ENCODE measurements around the gene ALS2CL. TPM values are rescaled to one million over a fixed set of nuclear protein-coding genes. Genes with fewer than 3 reads are reported as not detected.
"Not testable (repeated sequence)": the region's sequence is repeated elsewhere in the genome, so short reads cannot be mapped to it uniquely, and the experiment has no call there.

ALS2CL gene
- total RNA-seq, 3 donors from 2014 or later = 1.3 to 1.5 (median 1.4) TPM

DNA sequence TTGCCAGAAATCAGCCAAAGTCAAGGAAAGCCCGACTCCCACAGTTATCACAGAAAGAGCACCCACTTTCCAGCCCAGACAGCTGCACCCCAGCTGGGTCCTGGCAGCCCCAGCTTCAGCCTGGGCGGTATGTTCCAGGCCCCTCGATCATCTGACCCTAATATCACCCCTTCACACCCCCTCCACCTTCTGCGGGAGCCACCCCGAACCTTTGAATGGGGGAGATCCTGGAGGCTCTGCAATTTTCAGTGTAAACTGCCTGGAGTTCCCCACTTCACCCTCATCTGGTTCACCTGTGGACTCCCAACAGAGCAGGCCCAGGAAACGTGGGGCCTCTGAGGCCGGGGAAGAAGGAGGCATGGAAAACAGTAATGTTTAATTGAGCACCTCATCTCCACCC lies 18.3 kb upstream of the ALS2CL start:
- H3K36me3 Mint-ChIP-seq (ENCODE audit: insufficient read depth) = no peaks in the 10 kb centered on the region
- no peaks in the 10 kb centered on the region for H3K9me3 Mint-ChIP-seq
- ATAC-seq = no peak
- H3K4me1 Mint-ChIP-seq (ENCODE audit: low read depth) = no peaks in the 10 kb centered on the region
- H3K4me3 Mint-ChIP-seq = no peak overlapping the region
- no peak for DNase-seq
- peaks cover 3% of the 10 kb centered on the region for H3K27me3 Mint-ChIP-seq (ENCODE audit: low read depth)

GRCh38 chr3:46711305-46711704 lies 17.8 kb upstream of the ALS2CL start:
- no peaks in the 10 kb centered on the region for H3K9me3 Mint-ChIP-seq
- no peaks in the 10 kb centered on the region for H3K36me3 Mint-ChIP-seq (ENCODE audit: insufficient read depth)
- no peaks in the 10 kb centered on the region for H3K4me1 Mint-ChIP-seq (ENCODE audit: low read depth)
- H3K4me3 Mint-ChIP-seq = no peak overlapping the region
- no peak for ATAC-seq
- no peak for DNase-seq
- H3K27me3 Mint-ChIP-seq (ENCODE audit: low read depth) = no peaks in the 10 kb centered on the region

- Mint-ChIP-seq H3K4me3 (no peak overlapping the region), H3K36me3 (ENCODE audit: insufficient read depth) (no peaks in the 10 kb centered on the region), H3K4me1 (ENCODE audit: low read depth) (no peaks in the 10 kb centered on the region), H3K9me3 (no peaks in the 10 kb centered on the region), H3K27me3 (ENCODE audit: low read depth) (no peaks in the 10 kb centered on the region)
- DNase-seq (no peak), ATAC-seq (no peak)
These were observed 17.3 kb upstream of the ALS2CL start for GRCh38 chr3:46710671-46711295.

DNA sequence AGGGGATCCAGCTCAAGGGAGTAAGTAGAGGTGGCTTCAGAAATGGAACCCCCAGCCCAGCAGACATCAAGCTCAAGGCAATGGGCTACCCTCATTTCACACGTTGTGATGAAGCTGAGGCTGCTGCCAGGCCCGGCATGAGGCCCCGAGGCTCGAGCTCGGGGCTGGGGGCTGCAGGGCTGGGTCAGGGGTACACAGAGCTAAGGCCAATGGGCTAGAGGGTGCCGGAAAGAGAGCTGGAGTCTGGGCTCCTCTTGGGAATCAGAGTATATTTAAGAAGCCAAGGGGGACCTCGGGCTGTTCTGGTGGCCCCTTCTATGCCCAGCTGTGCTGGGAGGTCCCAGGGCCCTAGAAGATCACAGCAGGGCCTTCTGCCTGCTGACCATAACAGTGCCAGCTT lies 16.8 kb upstream of the ALS2CL start:
- H3K4me3 Mint-ChIP-seq = no peak overlapping the region
- H3K36me3 Mint-ChIP-seq (ENCODE audit: insufficient read depth) = no peaks in the 10 kb centered on the region
- no peaks in the 10 kb centered on the region for H3K27me3 Mint-ChIP-seq (ENCODE audit: low read depth)
- no peaks in the 10 kb centered on the region for H3K4me1 Mint-ChIP-seq (ENCODE audit: low read depth)
- ATAC-seq (no peak), DNase-seq (peak; percentile 0)
- H3K9me3 Mint-ChIP-seq = no peaks in the 10 kb centered on the region

DNA sequence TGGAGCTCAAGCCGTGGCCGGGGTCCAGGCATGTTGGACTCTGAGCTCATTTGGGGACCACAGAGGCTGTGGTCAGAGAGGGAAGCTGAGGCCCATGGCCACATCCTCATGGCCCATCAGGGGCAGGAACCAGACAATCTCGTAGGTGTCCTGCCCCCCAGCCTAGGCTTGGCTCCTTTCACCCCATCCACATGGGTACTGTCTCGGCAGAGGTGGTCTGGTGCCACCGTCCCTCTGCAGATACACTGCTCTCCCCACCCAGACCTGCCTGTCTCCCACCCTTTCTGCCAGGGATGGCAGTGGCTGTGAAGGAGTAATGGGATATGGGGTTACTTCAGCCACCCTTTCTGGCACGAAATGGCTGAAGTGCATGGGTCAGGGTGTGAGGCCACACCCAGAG lies 16.2 kb upstream of the ALS2CL start:
- no peak for ATAC-seq
- Mint-ChIP-seq H3K9me3 (no peaks in the 10 kb centered on the region), H3K4me1 (ENCODE audit: low read depth) (no peaks in the 10 kb centered on the region), H3K27me3 (ENCODE audit: low read depth) (no peaks in the 10 kb centered on the region), H3K4me3 (no peak overlapping the region), H3K36me3 (ENCODE audit: insufficient read depth) (no peaks in the 10 kb centered on the region)
- DNase-seq = no peak

DNA sequence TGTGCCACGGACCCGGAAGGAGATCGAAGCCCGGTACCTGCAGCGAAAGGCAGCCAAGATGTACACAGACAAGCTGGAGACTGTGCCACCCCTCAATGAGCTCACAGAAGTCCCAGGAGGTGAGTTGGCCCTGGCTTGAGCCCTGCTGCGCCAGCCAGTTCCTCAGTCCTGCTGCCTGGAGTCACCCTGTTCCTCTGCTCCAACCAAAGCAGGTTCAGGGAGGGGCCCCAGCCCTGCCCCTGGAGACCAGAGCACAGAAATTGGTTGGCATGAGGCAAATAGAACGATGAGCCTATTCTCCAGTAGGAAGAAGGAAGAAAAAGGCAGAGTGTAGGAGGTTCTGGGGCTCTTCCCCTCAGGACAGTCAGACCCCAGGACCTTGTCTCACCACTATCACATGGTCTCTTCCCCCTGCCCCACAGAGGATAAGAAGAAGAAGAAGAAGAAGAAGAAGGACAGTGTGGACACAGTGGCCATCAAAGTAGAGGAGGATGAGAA lies 15.7 kb upstream of the ALS2CL start:
- Mint-ChIP-seq H3K36me3 (ENCODE audit: insufficient read depth) (no peaks in the 10 kb centered on the region), H3K4me1 (ENCODE audit: low read depth) (no peaks in the 10 kb centered on the region), H3K4me3 (no peak overlapping the region), H3K9me3 (no peaks in the 10 kb centered on the region), H3K27me3 (ENCODE audit: low read depth) (no peaks in the 10 kb centered on the region)
- ATAC-seq (no peak), DNase-seq (peak; percentile 1)

GRCh38 chr3:46708401-46709156 lies 15.1 kb upstream of the ALS2CL start:
- DNase-seq (peak; percentile 2), ATAC-seq (no peak)
- Mint-ChIP-seq H3K9me3 (no peaks in the 10 kb centered on the region), H3K4me1 (ENCODE audit: low read depth) (no peaks in the 10 kb centered on the region), H3K36me3 (ENCODE audit: insufficient read depth) (no peaks in the 10 kb centered on the region), H3K27me3 (ENCODE audit: low read depth) (no peaks in the 10 kb centered on the region), H3K4me3 (no peak overlapping the region)

DNA sequence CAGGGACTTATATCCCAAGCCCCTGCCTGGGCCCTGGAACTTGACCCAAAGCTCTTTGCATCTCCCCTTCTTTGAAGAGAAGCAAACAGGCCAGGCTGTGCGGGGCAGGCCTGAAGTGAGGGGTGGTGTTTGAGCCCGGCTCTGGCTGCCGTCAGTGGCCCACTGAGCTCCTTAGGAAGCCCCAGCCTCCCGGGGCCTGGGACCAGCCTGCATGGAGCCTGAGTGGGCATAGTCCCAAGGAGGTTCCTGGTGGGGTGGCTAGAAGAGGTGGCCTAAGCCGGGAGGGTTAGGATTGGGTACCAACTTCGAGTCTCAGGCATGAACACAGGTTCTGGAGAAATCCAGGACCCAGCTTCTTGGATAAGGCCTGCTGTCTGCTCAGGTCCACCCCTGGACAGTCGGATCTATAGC lies 14.1 kb upstream of the ALS2CL start:
- Mint-ChIP-seq H3K36me3 (ENCODE audit: insufficient read depth) (no peaks in the 10 kb centered on the region), H3K4me3 (no peak overlapping the region), H3K4me1 (ENCODE audit: low read depth) (no peaks in the 10 kb centered on the region), H3K27me3 (ENCODE audit: low read depth) (no peaks in the 10 kb centered on the region), H3K9me3 (no peaks in the 10 kb centered on the region)
- ATAC-seq = no peak
- DNase-seq = peak; percentile 1

- no peak overlapping the region for H3K4me3 Mint-ChIP-seq
- ATAC-seq (no peak), DNase-seq (peak; percentile 3)
- H3K4me1 Mint-ChIP-seq (ENCODE audit: low read depth) = peaks cover 5% of the 10 kb centered on the region
- no peaks in the 10 kb centered on the region for H3K36me3 Mint-ChIP-seq (ENCODE audit: insufficient read depth)
- no peaks in the 10 kb centered on the region for H3K9me3 Mint-ChIP-seq
- peaks cover 3% of the 10 kb centered on the region for H3K27me3 Mint-ChIP-seq (ENCODE audit: low read depth)
These were observed 13.5 kb upstream of the ALS2CL start for GRCh38 chr3:46706771-46707582.

GRCh38 chr3:46705751-46706552 lies 12.5 kb upstream of the ALS2CL start:
- Mint-ChIP-seq H3K36me3 (ENCODE audit: insufficient read depth) (no peaks in the 10 kb centered on the region), H3K4me3 (no peak overlapping the region), H3K4me1 (ENCODE audit: low read depth) (peaks cover 10% of the 10 kb centered on the region), H3K27me3 (ENCODE audit: low read depth) (peaks cover 8% of the 10 kb centered on the region), H3K9me3 (no peaks in the 10 kb centered on the region)
- ATAC-seq (no peak), DNase-seq (peak; percentile 1)

GRCh38 chr3:46705022-46705530 lies 11.6 kb upstream of the ALS2CL start:
- Mint-ChIP-seq H3K4me3 (no peak overlapping the region), H3K4me1 (ENCODE audit: low read depth) (peaks cover 10% of the 10 kb centered on the region), H3K27me3 (ENCODE audit: low read depth) (peaks cover 8% of the 10 kb centered on the region), H3K36me3 (ENCODE audit: insufficient read depth) (no peaks in the 10 kb centered on the region), H3K9me3 (no peaks in the 10 kb centered on the region)
- ATAC-seq = peak; percentile 81 to 82
- DNase-seq = peak; percentile 60

DNA sequence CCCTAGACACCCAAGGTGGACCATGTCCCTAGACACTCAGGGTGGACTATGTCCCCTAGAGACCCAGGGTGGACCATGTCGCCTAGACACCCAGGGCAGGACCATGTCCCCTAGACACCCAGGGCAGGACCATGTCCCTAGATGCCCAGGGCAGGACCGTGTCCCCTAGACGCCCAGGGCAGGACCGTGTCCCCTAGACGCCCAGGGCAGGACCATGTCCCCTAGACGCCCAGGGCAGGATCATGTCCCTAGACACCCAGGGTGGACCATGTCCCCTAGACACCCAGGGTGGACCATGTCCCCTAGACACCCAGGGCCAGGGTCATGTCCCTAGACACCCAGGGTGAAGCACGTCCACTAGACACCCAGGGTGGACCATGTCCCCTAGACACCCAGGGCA lies 10.9 kb upstream of the ALS2CL start:
- H3K9me3 Mint-ChIP-seq; DNase-seq; H3K4me3 Mint-ChIP-seq; ATAC-seq; H3K36me3 Mint-ChIP-seq (ENCODE audit: insufficient read depth); H3K27me3 Mint-ChIP-seq (ENCODE audit: low read depth): not testable (repeated sequence)
- peaks cover 13% of the 10 kb centered on the region for H3K4me1 Mint-ChIP-seq (ENCODE audit: low read depth)

- H3K27me3 Mint-ChIP-seq (ENCODE audit: low read depth) = peaks cover 8% of the 10 kb centered on the region
- no peaks in the 10 kb centered on the region for H3K9me3 Mint-ChIP-seq
- H3K4me3 Mint-ChIP-seq = no peak overlapping the region
- H3K4me1 Mint-ChIP-seq (ENCODE audit: low read depth) = peaks cover 14% of the 10 kb centered on the region
- ATAC-seq = no peak
- no peak for DNase-seq
- H3K36me3 Mint-ChIP-seq (ENCODE audit: insufficient read depth) = no peaks in the 10 kb centered on the region
These were observed 9.6 kb upstream of the ALS2CL start for GRCh38 chr3:46703013-46703520.
